GM12892 (cell line): ENCODE data around the gene KIRREL3.

Experiments
- POLR2A ChIP-seq: IDR thresholded peaks from 2 replicates; pipeline ENCODE4 v1.6.1; 2011; ENCODE audit warnings: low read depth, low read length, control low read depth
- POLR2AphosphoS5 ChIP-seq: IDR thresholded peaks from 2 replicates; pipeline ENCODE4 v1.6.1; 2011; ENCODE audit warnings: low read depth, low read length, control low read depth
- TAF1 ChIP-seq: IDR thresholded peaks from 2 replicates; pipeline ENCODE4 v1.6.1; 2011; ENCODE audit warnings: low read depth, mild to moderate bottlenecking, control low read depth, low read length, borderline replicate concordance

DNA sequence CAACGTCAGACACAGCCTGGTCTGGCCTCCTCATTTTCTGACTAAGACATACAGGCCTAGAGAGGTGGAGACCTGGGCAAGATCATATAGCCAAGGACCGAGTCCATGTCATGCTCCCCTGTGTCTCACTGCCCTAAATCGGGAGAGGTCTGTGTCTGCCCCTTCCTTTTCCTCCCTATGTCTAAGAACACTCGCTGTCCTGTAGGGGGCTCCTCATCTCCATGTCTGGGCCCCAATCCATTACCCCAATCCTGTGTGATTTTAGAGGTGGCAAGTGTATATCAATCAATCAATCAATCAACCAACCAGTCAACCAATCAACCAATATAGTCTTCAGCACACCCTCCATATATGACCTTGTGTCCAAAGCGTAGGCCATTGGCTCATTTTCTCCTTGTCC is 125.7 kb downstream of the KIRREL3 start:
- TF ChIP-seq POLR2A (no peak), POLR2AphosphoS5 (no peak), TAF1 (no peak)
